HepG2 (cell line): ENCODE measurements around the gene SLC39A2. TPM values are rescaled to one million over a fixed set of nuclear protein-coding genes. Genes with fewer than 3 reads are reported as not detected.

Experiments
- ADNP ChIP-seq: sonication (generic); formaldehyde crosslinking; IDR thresholded peaks from 2 replicates; pipeline ENCODE4 v1.4.0; 2020; ENCODE audit warnings: missing genetic modification reagents
- AKAP8 ChIP-seq: sonication (generic); formaldehyde crosslinking; IDR thresholded peaks from 2 replicates; pipeline ENCODE4 v1.5.1; 2020; ENCODE audit warnings: mild to moderate bottlenecking, missing genetic modification reagents
- CC2D1A ChIP-seq: sonication (generic); formaldehyde crosslinking; IDR thresholded peaks from 2 replicates; pipeline ENCODE4 v1.8.1; 2023; ENCODE audit warnings: mild to moderate bottlenecking, missing genetic modification reagents
- CEBPG ChIP-seq: IDR thresholded peaks from 2 replicates; pipeline ENCODE4 v1.6.1; 2016
- FOXK2 ChIP-seq: fragments of 450-650 bp; IDR thresholded peaks from 2 replicates; pipeline ENCODE4 v1.6.1; 2016
- KLF16 ChIP-seq, 2 experiments: sonication (generic) in 1 of 2; formaldehyde crosslinking in 1 of 2; IDR thresholded peaks; 2 replicates each; pipeline versions ENCODE4 v1.6.1 to v1.8.0; 2016 to 2023; ENCODE audit warnings: missing genetic modification reagents in 2 of 2, missing compliant biosample characterization in 1 of 2
- NR3C1 ChIP-seq: sonication (generic); formaldehyde crosslinking; IDR thresholded peaks from 2 replicates; pipeline ENCODE4 v1.4.0; 2020; ENCODE audit warnings: missing genetic modification reagents
- ZNF207 ChIP-seq: fragments of 450-650 bp; IDR thresholded peaks from 2 replicates; pipeline ENCODE4 v1.6.1; 2016; ENCODE audit warnings: antibody characterized with exemption, borderline replicate concordance
- ZNF251 ChIP-seq: sonication (generic); formaldehyde crosslinking; IDR thresholded peaks from 2 replicates; pipeline ENCODE4 v1.9.0; 2021; ENCODE audit warnings: mild to moderate bottlenecking, missing genetic modification reagents
- ZNF572 ChIP-seq: sonication (generic); formaldehyde crosslinking; IDR thresholded peaks from 2 replicates; pipeline ENCODE4 v1.5.1; 2020; ENCODE audit warnings: mild to moderate bottlenecking, missing genetic modification reagents
- ZNF619 ChIP-seq: sonication (generic); formaldehyde crosslinking; IDR thresholded peaks from 2 replicates; pipeline ENCODE4 v1.4.0; 2020; ENCODE audit warnings: mild to moderate bottlenecking, missing genetic modification reagents
- polyA plus RNA-seq, 8 experiments: library from polyadenylated mRNA; depleted of rRNA in 3 of 8; stranded (reverse) in 7 of 8; unstranded in 1 of 8; fragments of >200 nt; fragmentation: Illumina TruSeq in 4 of 8; extraction: Trizol in 4 of 8; gene quantifications; 2 replicates each; pipeline versions ENCODE4 v1.2.1 to v1.2.3, GENCODE V29; 2011 to 2016; ENCODE audit warnings: low read depth in 4 of 8, missing spikeins in 1 of 8, mixed read lengths in 1 of 8; ENCODE audit not compliant: insufficient read depth in 1 of 8
- total RNA-seq, 5 experiments: library from RNA; depleted of rRNA; stranded (reverse); fragments of >200 nt; fragmentation: Illumina TruSeq; extraction: Trizol; gene quantifications; 2 replicates each; pipeline ENCODE4 v1.2.3, GENCODE V29; 2016; ENCODE audit warnings: low read depth in 1 of 5
- TF ChIP-seq, protein P1 (sequence below), 2 experiments: sonication (generic) in 1 of 2; formaldehyde crosslinking in 1 of 2; IDR thresholded peaks; 2 replicates each; pipeline versions ENCODE4 v1.5.1 to v1.6.1; 2011 to 2020; ENCODE audit warnings: borderline replicate concordance in 1 of 2, low read depth in 1 of 2, low read length in 1 of 2, mild to moderate bottlenecking in 1 of 2, missing genetic modification reagents in 1 of 2, moderate library complexity in 1 of 2
- TF ChIP-seq, protein P2 (sequence below): IDR thresholded peaks from 2 replicates; pipeline ENCODE4 v1.6.1; 2016; ENCODE audit warnings: mild to moderate bottlenecking, missing biosample characterization, missing genetic modification reagents
- TF ChIP-seq, protein P3 (sequence below): sonication (generic); formaldehyde crosslinking; IDR thresholded peaks from 2 replicates; pipeline ENCODE4 v1.4.0; 2020; ENCODE audit warnings: missing genetic modification reagents
- TF ChIP-seq, protein P4 (sequence below): IDR thresholded peaks from 2 replicates; pipeline ENCODE4 v1.6.1; 2012; ENCODE audit warnings: low read depth, low read length, improper control_type of control experiment
- TF ChIP-seq, protein P5 (sequence below): sonication (generic); formaldehyde crosslinking; IDR thresholded peaks from 2 replicates; pipeline ENCODE4 v1.9.0; 2021; ENCODE audit warnings: missing genetic modification reagents, mild to moderate bottlenecking, borderline replicate concordance
- TF ChIP-seq, protein P6 (sequence below), 2 experiments: IDR thresholded peaks; 2 replicates each; pipeline ENCODE4 v1.6.1; 2011 to 2012; ENCODE audit warnings: low read length in 2 of 2, borderline replicate concordance in 1 of 2, low read depth in 1 of 2, mild to moderate bottlenecking in 1 of 2, moderate library complexity in 1 of 2

SLC39A2 gene
- total and polyA plus RNA-seq, 2 of the 13 experiments (the other 11 are each of a cell fraction or from before 2014, with no cell fraction given): 0.08 to 0.11 TPM

DNA sequence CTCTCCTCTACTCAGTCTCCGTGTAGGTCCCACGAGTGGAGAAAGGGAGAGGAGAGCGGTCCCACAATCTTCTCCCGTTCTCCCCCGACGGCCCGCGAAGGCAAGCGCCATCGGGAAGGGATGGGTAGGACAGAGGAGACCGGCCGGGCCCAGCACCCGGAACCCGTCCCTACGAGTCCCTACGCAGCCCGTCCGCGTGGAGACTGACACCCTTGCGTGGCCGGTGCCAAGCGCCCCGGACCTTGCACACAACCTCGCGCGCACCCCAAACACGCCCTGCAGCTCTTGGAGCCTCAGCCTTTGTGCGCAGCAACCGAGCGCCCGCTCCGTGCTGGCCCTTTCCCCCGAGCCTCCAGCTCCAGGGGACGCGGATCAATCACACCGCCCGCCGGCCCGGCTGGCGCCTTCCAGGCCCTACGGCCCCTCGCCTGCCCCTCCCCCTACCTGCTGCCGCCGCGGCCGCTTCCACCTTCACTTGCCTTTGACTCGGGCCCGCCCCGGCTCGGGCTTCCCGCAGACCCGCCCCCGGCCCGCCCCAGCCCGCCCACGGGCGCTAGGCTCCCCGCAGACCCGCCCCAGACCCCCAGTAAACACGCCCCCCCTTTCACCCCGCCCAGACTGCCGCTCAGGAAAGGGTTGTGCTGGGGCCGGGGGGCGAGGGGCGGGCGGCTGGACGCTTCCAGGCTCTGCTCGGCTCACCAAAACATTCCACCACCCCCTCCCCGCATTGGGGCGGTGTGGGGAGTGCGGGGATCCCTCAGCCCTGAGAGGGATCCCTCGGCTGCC, 25.7 kb downstream of the SLC39A2 start, which contains the start of gene NDRG2 (continued):
- TF ChIP-seq, protein P1, sequence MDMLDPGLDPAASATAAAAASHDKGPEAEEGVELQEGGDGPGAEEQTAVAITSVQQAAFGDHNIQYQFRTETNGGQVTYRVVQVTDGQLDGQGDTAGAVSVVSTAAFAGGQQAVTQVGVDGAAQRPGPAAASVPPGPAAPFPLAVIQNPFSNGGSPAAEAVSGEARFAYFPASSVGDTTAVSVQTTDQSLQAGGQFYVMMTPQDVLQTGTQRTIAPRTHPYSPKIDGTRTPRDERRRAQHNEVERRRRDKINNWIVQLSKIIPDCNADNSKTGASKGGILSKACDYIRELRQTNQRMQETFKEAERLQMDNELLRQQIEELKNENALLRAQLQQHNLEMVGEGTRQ (IDR thresholded peaks at IDR 0.05; ENCODE audit: low read depth, low read length): no peak
- TF ChIP-seq, protein P1 (CRISPR knock-in tag; IDR thresholded peaks at IDR 0.05; ENCODE audit: borderline replicate concordance): no peak
- no peak for TF ChIP-seq FOXK2
- TF ChIP-seq, protein P2, sequence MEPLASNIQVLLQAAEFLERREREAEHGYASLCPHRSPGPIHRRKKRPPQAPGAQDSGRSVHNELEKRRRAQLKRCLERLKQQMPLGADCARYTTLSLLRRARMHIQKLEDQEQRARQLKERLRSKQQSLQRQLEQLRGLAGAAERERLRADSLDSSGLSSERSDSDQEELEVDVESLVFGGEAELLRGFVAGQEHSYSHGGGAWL (CRISPR knock-in tag): peak; percentile 36; the same call in 1 of the 2 replicates
- TF ChIP-seq ADNP (CRISPR knock-in tag): 0 out of 2 replicates have a peak, but pooled peaks have one; percentile 21
- no peak for TF ChIP-seq ZNF572
- no peak for TF ChIP-seq CEBPG (CRISPR knock-in tag)
- TF ChIP-seq, protein P3, sequence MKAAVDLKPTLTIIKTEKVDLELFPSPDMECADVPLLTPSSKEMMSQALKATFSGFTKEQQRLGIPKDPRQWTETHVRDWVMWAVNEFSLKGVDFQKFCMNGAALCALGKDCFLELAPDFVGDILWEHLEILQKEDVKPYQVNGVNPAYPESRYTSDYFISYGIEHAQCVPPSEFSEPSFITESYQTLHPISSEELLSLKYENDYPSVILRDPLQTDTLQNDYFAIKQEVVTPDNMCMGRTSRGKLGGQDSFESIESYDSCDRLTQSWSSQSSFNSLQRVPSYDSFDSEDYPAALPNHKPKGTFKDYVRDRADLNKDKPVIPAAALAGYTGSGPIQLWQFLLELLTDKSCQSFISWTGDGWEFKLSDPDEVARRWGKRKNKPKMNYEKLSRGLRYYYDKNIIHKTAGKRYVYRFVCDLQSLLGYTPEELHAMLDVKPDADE (CRISPR knock-in tag): no peak
- TF ChIP-seq ZNF251 (CRISPR knock-in tag): no peak
- no peak for TF ChIP-seq ZNF619 (CRISPR knock-in tag)
- peak in 1 of 2 experiments; percentile 73; a peak in 1 of 4 replicates for TF ChIP-seq KLF16 (CRISPR knock-in tag; IDR thresholded peaks at IDR 0.05)
- TF ChIP-seq, protein P4, sequence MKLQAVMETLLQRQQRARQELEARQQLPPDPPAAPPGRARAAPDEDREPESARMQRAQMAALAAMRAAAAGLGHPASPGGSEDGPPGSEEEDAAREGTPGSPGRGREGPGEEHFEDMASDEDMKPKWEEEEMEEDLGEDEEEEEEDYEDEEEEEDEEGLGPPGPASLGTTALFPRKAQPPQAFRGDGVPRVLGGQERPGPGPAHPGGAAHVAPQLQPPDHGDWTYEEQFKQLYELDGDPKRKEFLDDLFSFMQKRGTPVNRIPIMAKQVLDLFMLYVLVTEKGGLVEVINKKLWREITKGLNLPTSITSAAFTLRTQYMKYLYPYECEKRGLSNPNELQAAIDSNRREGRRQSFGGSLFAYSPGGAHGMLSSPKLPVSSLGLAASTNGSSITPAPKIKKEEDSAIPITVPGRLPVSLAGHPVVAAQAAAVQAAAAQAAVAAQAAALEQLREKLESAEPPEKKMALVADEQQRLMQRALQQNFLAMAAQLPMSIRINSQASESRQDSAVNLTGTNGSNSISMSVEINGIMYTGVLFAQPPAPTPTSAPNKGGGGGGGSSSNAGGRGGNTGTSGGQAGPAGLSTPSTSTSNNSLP: no peak
- TF ChIP-seq AKAP8 (CRISPR knock-in tag): 0 out of 2 replicates have a peak, but pooled peaks have one; percentile 24
- TF ChIP-seq, protein P5, sequence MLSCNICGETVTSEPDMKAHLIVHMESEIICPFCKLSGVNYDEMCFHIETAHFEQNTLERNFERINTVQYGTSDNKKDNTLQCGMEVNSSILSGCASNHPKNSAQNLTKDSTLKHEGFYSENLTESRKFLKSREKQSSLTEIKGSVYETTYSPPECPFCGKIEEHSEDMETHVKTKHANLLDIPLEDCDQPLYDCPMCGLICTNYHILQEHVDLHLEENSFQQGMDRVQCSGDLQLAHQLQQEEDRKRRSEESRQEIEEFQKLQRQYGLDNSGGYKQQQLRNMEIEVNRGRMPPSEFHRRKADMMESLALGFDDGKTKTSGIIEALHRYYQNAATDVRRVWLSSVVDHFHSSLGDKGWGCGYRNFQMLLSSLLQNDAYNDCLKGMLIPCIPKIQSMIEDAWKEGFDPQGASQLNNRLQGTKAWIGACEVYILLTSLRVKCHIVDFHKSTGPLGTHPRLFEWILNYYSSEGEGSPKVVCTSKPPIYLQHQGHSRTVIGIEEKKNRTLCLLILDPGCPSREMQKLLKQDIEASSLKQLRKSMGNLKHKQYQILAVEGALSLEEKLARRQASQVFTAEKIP (CRISPR knock-in tag): no peak
- TF ChIP-seq CC2D1A (CRISPR knock-in tag): no peak
- no peak for TF ChIP-seq ZNF207
- TF ChIP-seq, protein P6, sequence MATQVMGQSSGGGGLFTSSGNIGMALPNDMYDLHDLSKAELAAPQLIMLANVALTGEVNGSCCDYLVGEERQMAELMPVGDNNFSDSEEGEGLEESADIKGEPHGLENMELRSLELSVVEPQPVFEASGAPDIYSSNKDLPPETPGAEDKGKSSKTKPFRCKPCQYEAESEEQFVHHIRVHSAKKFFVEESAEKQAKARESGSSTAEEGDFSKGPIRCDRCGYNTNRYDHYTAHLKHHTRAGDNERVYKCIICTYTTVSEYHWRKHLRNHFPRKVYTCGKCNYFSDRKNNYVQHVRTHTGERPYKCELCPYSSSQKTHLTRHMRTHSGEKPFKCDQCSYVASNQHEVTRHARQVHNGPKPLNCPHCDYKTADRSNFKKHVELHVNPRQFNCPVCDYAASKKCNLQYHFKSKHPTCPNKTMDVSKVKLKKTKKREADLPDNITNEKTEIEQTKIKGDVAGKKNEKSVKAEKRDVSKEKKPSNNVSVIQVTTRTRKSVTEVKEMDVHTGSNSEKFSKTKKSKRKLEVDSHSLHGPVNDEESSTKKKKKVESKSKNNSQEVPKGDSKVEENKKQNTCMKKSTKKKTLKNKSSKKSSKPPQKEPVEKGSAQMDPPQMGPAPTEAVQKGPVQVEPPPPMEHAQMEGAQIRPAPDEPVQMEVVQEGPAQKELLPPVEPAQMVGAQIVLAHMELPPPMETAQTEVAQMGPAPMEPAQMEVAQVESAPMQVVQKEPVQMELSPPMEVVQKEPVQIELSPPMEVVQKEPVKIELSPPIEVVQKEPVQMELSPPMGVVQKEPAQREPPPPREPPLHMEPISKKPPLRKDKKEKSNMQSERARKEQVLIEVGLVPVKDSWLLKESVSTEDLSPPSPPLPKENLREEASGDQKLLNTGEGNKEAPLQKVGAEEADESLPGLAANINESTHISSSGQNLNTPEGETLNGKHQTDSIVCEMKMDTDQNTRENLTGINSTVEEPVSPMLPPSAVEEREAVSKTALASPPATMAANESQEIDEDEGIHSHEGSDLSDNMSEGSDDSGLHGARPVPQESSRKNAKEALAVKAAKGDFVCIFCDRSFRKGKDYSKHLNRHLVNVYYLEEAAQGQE (IDR thresholded peaks at IDR 0.05; ENCODE audit: borderline replicate concordance in 1 of 2, low read depth in 1 of 2, low read length in 2 of 2): peak in 1 of 2 experiments; percentile 50; a peak in 1 of 4 replicates
- TF ChIP-seq NR3C1: no peak
